Measurements from ENCODE around the gene KLHL29.

- no peak for TF ChIP-seq POLR2A (IDR thresholded peaks at IDR 0.05; ENCODE audit: extremely low read depth, insufficient read length)
- no peak for TF ChIP-seq CTCF (IDR thresholded peaks at IDR 0.05; ENCODE audit: low read depth, low read length)
- TF ChIP-seq MYC (IDR thresholded peaks at IDR 0.05; ENCODE audit: low read depth, low read length) = no peak
- no peak for TF ChIP-seq MAX (IDR thresholded peaks at IDR 0.05; ENCODE audit: low read depth, low read length)
Measured at GRCh38 chr2:23645230-23645808, 260.3 kb downstream of the KLHL29 start.

Data from NB4 (cell line).